MM.1S (cell line): Measurements from ENCODE around the gene DGCR8.
"Not testable (repeated sequence)": the region's sequence is repeated elsewhere in the genome, so short reads cannot be mapped to it uniquely, and the experiment has no call there.

Experiments used
- DNase-seq: peaks from one replicate; pipeline ENCODE4 v3.0.0-alpha.2; 2015
- H2AFZ ChIP-seq: fragments of 300-600 bp; sonication (generic); 2 replicates; pipeline ENCODE4 v1.6.0; 2016; ENCODE audit warnings: antibody characterized with exemption, low read length
- H3F3A ChIP-seq: fragments of 300-600 bp; sonication (generic); 2 replicates; pipeline ENCODE4 v1.6.1; 2016; ENCODE audit warnings: mild to moderate bottlenecking, antibody characterized with exemption, low read length, moderate library complexity, mixed read lengths; ENCODE audit not compliant: insufficient read depth
- H3K27ac ChIP-seq: fragments of 300-600 bp; sonication (generic); 2 replicates; pipeline ENCODE4 v1.5.1; 2016; ENCODE audit warnings: mild to moderate bottlenecking, low read length
- H3K27me3 ChIP-seq: fragments of 300-600 bp; sonication (generic); replicated peaks from 2 replicates; pipeline ENCODE4 v1.6.0; 2016; ENCODE audit warnings: low read length; ENCODE audit not compliant: insufficient read depth
- H3K36me3 ChIP-seq: fragments of 300-600 bp; sonication (generic); replicated peaks from 2 replicates; pipeline ENCODE4 v1.6.1; 2016; ENCODE audit warnings: mild to moderate bottlenecking, low read length, mixed read lengths; ENCODE audit not compliant: insufficient read depth
- H3K4me1 ChIP-seq: fragments of 300-600 bp; sonication (generic); 2 replicates; pipeline ENCODE4 v1.6.1; 2016; ENCODE audit warnings: low read length, mixed read lengths
- H3K4me2 ChIP-seq: fragments of 300-600 bp; sonication (generic); 2 replicates; pipeline ENCODE4 v1.6.0; 2016; ENCODE audit warnings: low read depth, low read length
- H3K4me3 ChIP-seq: fragments of 300-600 bp; sonication (generic); 2 replicates; pipeline ENCODE4 v1.5.1; 2016; ENCODE audit warnings: low read length, mixed read lengths
- H3K79me2 ChIP-seq: fragments of 300-600 bp; sonication (generic); 2 replicates; pipeline ENCODE4 v1.6.1; 2016; ENCODE audit warnings: mixed run types, low read length, mixed read lengths
- H3K9ac ChIP-seq: fragments of 300-600 bp; sonication (generic); 2 replicates; pipeline ENCODE4 v1.6.1; 2016; ENCODE audit warnings: low read length, mixed read lengths
- H3K9me2 ChIP-seq: fragments of 300-600 bp; sonication (generic); replicated peaks from 2 replicates; pipeline ENCODE4 v1.6.1; 2016; ENCODE audit warnings: mild to moderate bottlenecking, low read length, mixed read lengths; ENCODE audit not compliant: insufficient read depth
- H3K9me3 ChIP-seq: fragments of 300-600 bp; sonication (generic); replicated peaks from 2 replicates; pipeline ENCODE4 v1.6.1; 2016; ENCODE audit warnings: mild to moderate bottlenecking, low read length, mixed read lengths; ENCODE audit not compliant: insufficient read depth
- H4K20me1 ChIP-seq: fragments of 300-600 bp; sonication (generic); 2 replicates; pipeline ENCODE4 v1.6.1; 2016; ENCODE audit warnings: mild to moderate bottlenecking, low read length, moderate library complexity, mixed read lengths; ENCODE audit not compliant: insufficient read depth
- CTCF ChIP-seq: fragments of 300-600 bp; sonication (generic); IDR thresholded peaks from 2 replicates; pipeline ENCODE4 v1.5.1; 2016; ENCODE audit warnings: antibody characterized with exemption, low read length, mixed read lengths
- EZH2 ChIP-seq: fragments of 300-600 bp; sonication (generic); optimal IDR thresholded peaks from 2 replicates; pipeline ENCODE3; 2017; ENCODE audit warnings: low read depth, mild to moderate bottlenecking, antibody characterized with exemption, low read length, mixed read lengths
- EZH2phosphoT487 ChIP-seq: fragments of 300-600 bp; sonication (generic); IDR thresholded peaks from 2 replicates; pipeline ENCODE4 v1.6.1; 2018; ENCODE audit warnings: antibody characterized with exemption, low read length

Gene DGCR8

GRCh38 chr22:20159076-20159475, 79.0 kb downstream of the DGCR8 start:
- no peaks in the 10 kb centered on the region for H3K4me1 ChIP-seq
- no peak overlapping the region for H3K4me3 ChIP-seq

GRCh38 chr22:20159531-20159930, 79.5 kb downstream of the DGCR8 start:
- H3K9ac ChIP-seq, H3K79me2 ChIP-seq, H3K27ac ChIP-seq, H3K36me3 ChIP-seq, H3K9me2 ChIP-seq, H3K4me1 ChIP-seq, H3K4me3 ChIP-seq, H3F3A ChIP-seq, H2AFZ ChIP-seq, DNase-seq, H3K4me2 ChIP-seq, H4K20me1 ChIP-seq, H3K9me3 ChIP-seq: not testable (repeated sequence)
- H3K27me3 ChIP-seq, result peaks cover 61% of the 10 kb centered on the region

More at GRCh38 chr22:20159076-20159475, 79.0 kb downstream of the DGCR8 start:
- no peaks in the 10 kb centered on the region for H4K20me1 ChIP-seq
- H3K9ac ChIP-seq, result no peak overlapping the region
- H3K27me3 ChIP-seq, result peaks cover 66% of the 10 kb centered on the region
- no peaks in the 10 kb centered on the region for H3K9me2 ChIP-seq
- H3K4me2 ChIP-seq, result no peak overlapping the region
- no peak for DNase-seq
- no peak overlapping the region for H2AFZ ChIP-seq
- H3K9me3 ChIP-seq, result no peaks in the 10 kb centered on the region
- no peaks in the 10 kb centered on the region for H3F3A ChIP-seq
- H3K36me3 ChIP-seq, result no peaks in the 10 kb centered on the region
- no peaks in the 10 kb centered on the region for H3K79me2 ChIP-seq
- no peak overlapping the region for H3K27ac ChIP-seq
- no peak for TF ChIP-seq EZH2phosphoT487
- no peak for TF ChIP-seq EZH2
- TF ChIP-seq CTCF, result no peak

GRCh38 chr22:20160041-20160440, 80.0 kb downstream of the DGCR8 start:
- H3K27ac ChIP-seq, result no peak overlapping the region

More at GRCh38 chr22:20160041-20160440, 80.0 kb downstream of the DGCR8 start:
- DNase-seq, result no peak
- Histone ChIP-seq H3K4me1 (no peaks in the 10 kb centered on the region), H3K4me2 (no peak overlapping the region), H4K20me1 (no peaks in the 10 kb centered on the region), H3K9ac (no peak overlapping the region), H3K36me3 (no peaks in the 10 kb centered on the region), H3K9me3 (no peaks in the 10 kb centered on the region), H3K9me2 (no peaks in the 10 kb centered on the region), H3K27me3 (peaks cover 59% of the 10 kb centered on the region), H3K4me3 (no peak overlapping the region), H2AFZ (no peak overlapping the region), H3K79me2 (no peaks in the 10 kb centered on the region), H3F3A (no peaks in the 10 kb centered on the region)
- TF ChIP-seq EZH2phosphoT487 (no peak), CTCF (no peak), EZH2 (no peak)
